KOPT-K1 (cell line): Measurements from ENCODE around the gene IQSEC3.

Experiments used
- H3K27ac ChIP-seq: fragments of 200-600 bp; sonication (generic); 2 replicates; pipeline ENCODE4 v1.5.1; 2016; ENCODE audit warnings: antibody characterized with exemption, mild to moderate bottlenecking, low read depth, low read length; ENCODE audit not compliant: poor library complexity, severe bottlenecking
- H3K36me3 ChIP-seq: fragments of 200-600 bp; sonication (generic); 2 replicates; pipeline ENCODE4 v1.5.1; 2017; ENCODE audit warnings: antibody characterized with exemption, mild to moderate bottlenecking, low read length, moderate library complexity; ENCODE audit not compliant: insufficient read depth
- H3K9me3 ChIP-seq: fragments of 200-600 bp; sonication (generic); 2 replicates; pipeline ENCODE4 v1.5.1; 2017; ENCODE audit warnings: antibody characterized with exemption, low read length, mild to moderate bottlenecking; ENCODE audit not compliant: insufficient read depth, poor library complexity, severe bottlenecking

The IQSEC3 gene

GRCh38 chr12:203462-204260 lies 137.1 kb downstream of the IQSEC3 start:
- H3K27ac ChIP-seq = no peak overlapping the region
- no peaks in the 10 kb centered on the region for H3K9me3 ChIP-seq
- no peaks in the 10 kb centered on the region for H3K36me3 ChIP-seq

- Histone ChIP-seq H3K9me3 (no peaks in the 10 kb centered on the region), H3K27ac (no peak overlapping the region), H3K36me3 (no peaks in the 10 kb centered on the region)
These were observed 137.7 kb downstream of the IQSEC3 start for GRCh38 chr12:204261-204678.

- no peaks in the 10 kb centered on the region for H3K9me3 ChIP-seq
- H3K36me3 ChIP-seq = no peaks in the 10 kb centered on the region
- H3K27ac ChIP-seq = no peak overlapping the region
These were observed 138.5 kb downstream of the IQSEC3 start for GRCh38 chr12:205026-205425.

- H3K36me3 ChIP-seq = no peaks in the 10 kb centered on the region
These were observed 140.3 kb downstream of the IQSEC3 start for GRCh38 chr12:206746-207440.

GRCh38 chr12:207804-208203 lies 141.2 kb downstream of the IQSEC3 start:
- Histone ChIP-seq H3K9me3 (no peaks in the 10 kb centered on the region), H3K27ac (no peak overlapping the region), H3K36me3 (no peaks in the 10 kb centered on the region)

More at GRCh38 chr12:206746-207440, 140.3 kb downstream of the IQSEC3 start:
- H3K9me3 ChIP-seq = no peaks in the 10 kb centered on the region
- no peak overlapping the region for H3K27ac ChIP-seq

- Histone ChIP-seq H3K36me3 (no peaks in the 10 kb centered on the region), H3K27ac (no peak overlapping the region), H3K9me3 (no peaks in the 10 kb centered on the region)
These were observed 142.2 kb downstream of the IQSEC3 start for GRCh38 chr12:208813-209212.

- H3K27ac ChIP-seq = no peak overlapping the region
- no peaks in the 10 kb centered on the region for H3K36me3 ChIP-seq
- H3K9me3 ChIP-seq = no peaks in the 10 kb centered on the region
These were observed 142.7 kb downstream of the IQSEC3 start for GRCh38 chr12:209246-209645.

GRCh38 chr12:209851-210250 lies 143.3 kb downstream of the IQSEC3 start:
- no peaks in the 10 kb centered on the region for H3K9me3 ChIP-seq
- no peaks in the 10 kb centered on the region for H3K36me3 ChIP-seq
- no peak overlapping the region for H3K27ac ChIP-seq

GRCh38 chr12:210277-211141 lies 143.9 kb downstream of the IQSEC3 start:
- no peaks in the 10 kb centered on the region for H3K9me3 ChIP-seq
- H3K36me3 ChIP-seq = no peaks in the 10 kb centered on the region
- H3K27ac ChIP-seq = no peak overlapping the region

- H3K9me3 ChIP-seq = no peaks in the 10 kb centered on the region
- H3K27ac ChIP-seq = no peak overlapping the region
- H3K36me3 ChIP-seq = no peaks in the 10 kb centered on the region
These were observed 144.5 kb downstream of the IQSEC3 start for GRCh38 chr12:211142-211465.

GRCh38 chr12:211639-212414 lies 145.3 kb downstream of the IQSEC3 start:
- H3K27ac ChIP-seq = no peak overlapping the region
- H3K9me3 ChIP-seq = no peaks in the 10 kb centered on the region
- no peaks in the 10 kb centered on the region for H3K36me3 ChIP-seq

- Histone ChIP-seq H3K9me3 (no peaks in the 10 kb centered on the region), H3K27ac (no peak overlapping the region), H3K36me3 (no peaks in the 10 kb centered on the region)
These were observed 145.8 kb downstream of the IQSEC3 start for GRCh38 chr12:212415-212714.

GRCh38 chr12:212715-213526 lies 146.4 kb downstream of the IQSEC3 start:
- Histone ChIP-seq H3K9me3 (no peaks in the 10 kb centered on the region), H3K27ac (no peak overlapping the region)

GRCh38 chr12:213527-213932 lies 147.0 kb downstream of the IQSEC3 start:
- Histone ChIP-seq H3K36me3 (no peaks in the 10 kb centered on the region), H3K9me3 (no peaks in the 10 kb centered on the region), H3K27ac (no peak overlapping the region)

More at GRCh38 chr12:212715-213526, 146.4 kb downstream of the IQSEC3 start:
- no peaks in the 10 kb centered on the region for H3K36me3 ChIP-seq
